K562 (cell line): ENCODE results near the gene PRKAR1B. TPM values are rescaled to one million over a fixed set of nuclear protein-coding genes. Genes with fewer than 3 reads are reported as not detected.

Source experiments
- ARID4B ChIP-seq: sonication (generic); formaldehyde crosslinking; IDR thresholded peaks from 2 replicates; pipeline ENCODE4 v1.8.0; 2022; ENCODE audit warnings: mild to moderate bottlenecking, missing genetic modification reagents
- TSHZ1 ChIP-seq: fragments of 250-450 bp; sonication (Bioruptor Pico); IDR thresholded peaks from 2 replicates; pipeline ENCODE4 v1.4.0; 2020; ENCODE audit warnings: mild to moderate bottlenecking, moderate library complexity
- USF1 ChIP-seq: sonication (generic); formaldehyde crosslinking; IDR thresholded peaks from 2 replicates; pipeline ENCODE4 v1.9.0; 2022; ENCODE audit warnings: mild to moderate bottlenecking, missing genetic modification reagents
- polyA plus RNA-seq, 8 experiments: library from polyadenylated mRNA; depleted of rRNA in 4 of 8; stranded (reverse) in 5 of 8; unstranded in 3 of 8; fragments of >200 nt; fragmentation: Nextera tagmentation in 2 of 8; fragmentation: Illumina TruSeq in 1 of 8; extraction: Ambion mirVana in 2 of 8; extraction: Trizol in 1 of 8; gene quantifications; 2 replicates each; pipeline versions ENCODE4 v1.2.1 to v1.2.3, GENCODE V29; 2011 to 2014; ENCODE audit warnings: inconsistent platforms in 1 of 8, missing spikeins in 1 of 8
- total RNA-seq, 7 experiments: library from RNA; depleted of rRNA in 6 of 7; stranded (reverse); fragments of >200 nt in 6 of 7; fragmentation: Illumina TruSeq in 2 of 7; extraction: Trizol in 2 of 7; gene quantifications; 2 replicates each; pipeline versions ENCODE4 v1.2.1 to v1.2.3, GENCODE V29; 2011 to 2021; ENCODE audit warnings: low replicate concordance in 1 of 7

The PRKAR1B gene
- total and polyA plus RNA-seq, 9 of the 15 experiments (the other 6 are each of a cell fraction or from before 2014, with no cell fraction given) = 0.99 to 30.5 (median 12.7) TPM

DNA sequence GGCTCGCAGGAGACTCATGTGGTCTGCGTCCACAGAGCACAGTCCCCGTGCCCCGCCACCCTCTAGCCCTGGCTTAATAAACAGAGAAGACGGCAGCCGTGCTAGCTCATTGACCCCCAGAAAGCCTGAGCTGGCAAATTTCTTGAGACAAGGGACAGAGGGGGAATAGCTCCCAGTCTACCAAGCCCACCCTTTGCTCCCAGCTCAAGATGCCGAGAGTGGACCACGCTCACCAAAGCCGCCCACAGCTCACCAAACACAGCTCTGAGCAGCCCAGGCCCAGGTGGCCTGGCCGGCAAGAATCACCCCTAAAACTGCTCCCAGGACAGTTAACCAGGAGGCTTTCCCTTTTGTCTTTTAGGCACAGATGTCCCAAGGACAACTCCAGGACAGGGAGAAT lies 212.8 kb downstream of the PRKAR1B start (continued):
- TF ChIP-seq ARID4B (CRISPR knock-in tag) (no peak), USF1 (CRISPR knock-in tag) (no peak), TSHZ1 (CRISPR knock-in tag) (no peak)
